LNCaP clone FGC (cell line): Measurements from ENCODE around the gene OR13J1.

ENCODE experiments used
- DNase-seq: peaks from one replicate; pipeline ENCODE4 v3.0.0-alpha.2; 2011; ENCODE audit warnings: low read depth
- H3K4me3 ChIP-seq: 2 replicates; pipeline ENCODE4 v1.5.1; 2011; ENCODE audit warnings: mild to moderate bottlenecking, low read depth, low read length, control low read depth
- CTCF ChIP-seq: IDR thresholded peaks from 2 replicates; pipeline ENCODE4 v1.5.1; 2012; ENCODE audit warnings: mild to moderate bottlenecking; ENCODE audit not compliant: control insufficient read depth, insufficient read depth; ENCODE audit errors: extremely low read depth

OR13J1 gene

DNA sequence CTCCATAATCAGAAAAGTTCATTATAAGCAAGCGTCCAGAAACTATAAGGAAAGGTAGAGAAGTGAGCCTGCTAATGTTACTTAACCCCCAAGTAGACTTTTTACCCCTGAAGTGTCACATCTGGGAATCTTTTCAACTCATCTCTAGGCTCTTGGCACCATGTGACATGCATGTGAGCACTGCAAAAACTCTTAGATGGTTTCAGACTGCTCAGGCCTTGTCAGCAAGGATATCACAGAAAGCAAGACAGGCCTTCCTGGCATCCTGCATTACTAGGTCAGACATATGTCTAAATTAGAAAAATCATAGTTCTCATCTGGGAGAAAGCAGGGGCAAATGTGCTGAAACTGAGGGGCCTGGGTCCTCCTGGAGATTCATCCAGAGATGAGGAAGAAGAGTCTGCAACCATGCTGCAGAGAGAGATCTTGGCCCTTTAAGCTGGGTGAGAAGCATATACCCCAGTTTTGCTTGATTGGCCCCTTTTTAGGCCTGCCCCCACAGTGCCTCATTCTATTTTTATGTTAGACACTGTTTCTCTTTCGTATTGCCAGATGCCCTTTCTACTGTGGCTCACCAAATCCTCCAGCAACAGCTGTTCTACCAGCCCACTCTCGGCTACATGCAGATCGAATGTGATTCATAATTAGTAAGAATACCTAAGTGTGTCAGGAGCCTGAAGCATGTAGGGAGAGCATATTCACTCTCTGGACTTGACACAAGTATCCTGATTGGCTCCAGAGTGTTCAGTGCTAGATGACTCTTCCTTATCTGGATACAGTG, 22.2 kb downstream of the OR13J1 start:
- no peak overlapping the region for H3K4me3 ChIP-seq
- TF ChIP-seq CTCF = no peak
- DNase-seq = no peak

DNA sequence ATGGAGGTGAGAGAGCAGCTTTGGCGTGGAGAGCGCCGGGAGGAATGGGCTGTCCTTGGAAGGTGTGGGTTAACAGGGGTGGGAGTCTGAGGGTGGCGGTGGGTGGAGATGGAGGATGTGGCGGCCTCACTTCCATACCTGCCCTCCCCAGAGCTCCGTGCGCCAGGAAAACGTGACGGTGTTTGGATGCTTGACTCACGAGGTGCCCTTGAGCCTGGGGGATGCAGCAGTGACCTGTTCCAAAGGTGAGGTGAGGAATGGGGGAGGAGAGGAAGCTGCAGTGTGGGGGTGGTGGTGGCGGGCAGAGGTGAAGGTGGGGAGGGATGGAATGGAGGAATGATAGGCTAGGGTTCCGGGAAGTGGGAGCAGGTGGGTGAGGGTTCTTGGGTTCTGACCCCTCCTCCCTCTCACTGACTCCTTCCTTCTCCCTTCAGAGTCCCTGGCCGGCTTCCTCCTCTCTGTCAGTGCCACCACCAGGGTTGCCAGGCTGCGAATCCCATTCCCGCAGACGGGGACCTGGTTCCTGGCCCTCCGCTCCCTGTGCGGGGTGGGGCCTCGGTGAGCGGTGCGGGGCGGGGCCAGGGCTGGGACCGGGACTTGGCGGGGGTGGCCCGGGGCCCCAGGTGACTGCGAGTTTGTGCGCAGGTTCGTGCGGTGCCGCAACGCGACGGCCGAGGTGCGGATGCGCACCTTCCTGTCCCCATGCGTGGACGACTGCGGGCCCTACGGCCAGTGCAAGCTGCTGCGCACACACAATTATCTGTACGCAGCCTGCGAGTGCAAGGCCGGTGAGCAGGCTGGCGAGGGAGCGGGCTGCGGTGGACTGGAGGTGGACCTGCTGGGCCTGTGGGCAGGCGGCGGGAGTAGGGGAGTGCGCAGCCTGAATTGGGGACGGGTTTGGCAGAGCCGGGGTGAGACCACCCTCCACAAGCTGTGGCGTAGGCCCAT, 24.1 kb downstream of the OR13J1 start:
- no peak for DNase-seq
- TF ChIP-seq CTCF = no peak

DNA sequence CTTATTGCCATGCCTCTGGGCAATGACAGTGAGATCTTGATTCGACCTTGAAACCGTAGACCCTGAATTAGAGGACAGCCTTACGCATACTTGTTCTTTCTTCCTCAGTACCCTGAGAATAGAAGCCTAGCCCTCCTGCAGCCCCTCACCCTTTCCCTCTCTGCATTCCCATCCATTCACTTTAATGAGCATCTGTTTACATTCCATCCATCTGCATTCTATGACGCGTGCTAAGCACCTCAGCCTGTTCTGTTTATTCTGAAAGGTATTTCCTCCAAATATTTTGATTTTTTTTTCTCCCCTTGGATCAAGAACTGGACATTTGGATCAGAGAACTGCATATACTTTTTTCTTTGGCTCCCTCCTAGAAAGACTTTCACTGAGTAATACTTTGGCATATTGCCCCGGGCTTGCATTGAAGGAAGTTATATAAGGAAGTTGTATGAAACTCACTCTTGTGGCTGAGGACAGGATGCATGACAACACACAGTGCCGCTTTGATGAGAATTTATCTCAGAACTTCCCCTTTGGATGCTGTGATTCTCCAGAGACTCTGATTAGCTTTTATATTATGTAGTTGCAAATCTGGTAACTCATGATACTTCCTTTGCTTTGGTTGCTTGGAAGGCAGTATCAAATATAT, 25.5 kb downstream of the OR13J1 start:
- H3K4me3 ChIP-seq = no peak overlapping the region
- no peak for TF ChIP-seq CTCF
- peak; percentile 80 for DNase-seq

More for the DNA sequence above, 24.1 kb downstream of the OR13J1 start:
- H3K4me3 ChIP-seq = no peak overlapping the region

DNA sequence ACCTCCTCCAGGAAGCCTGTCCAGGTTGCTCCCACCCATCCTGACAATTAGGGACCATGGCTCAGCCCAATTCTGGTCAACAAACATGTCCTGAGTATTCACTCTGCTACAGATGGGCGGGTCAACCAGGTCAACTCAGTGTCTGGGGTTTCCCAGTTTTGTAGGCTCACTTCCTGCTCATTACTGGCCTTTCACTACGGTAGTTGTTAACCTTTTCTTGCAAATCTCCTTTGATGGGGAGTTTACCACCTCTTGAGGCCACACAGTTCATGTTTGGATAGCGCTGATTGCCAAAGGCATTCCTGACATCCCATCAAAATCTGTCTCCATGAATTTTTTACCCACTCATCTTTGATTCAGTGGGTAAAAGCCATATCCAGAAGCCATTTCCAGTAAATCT, 27.4 kb downstream of the OR13J1 start:
- H3K4me3 ChIP-seq = no peak overlapping the region
- DNase-seq = no peak
- no peak for TF ChIP-seq CTCF

GRCh38 chr9:35842020-35842745, 28.0 kb downstream of the OR13J1 start:
- H3K4me3 ChIP-seq = no peak overlapping the region
- no peak for TF ChIP-seq CTCF
- no peak for DNase-seq

DNA sequence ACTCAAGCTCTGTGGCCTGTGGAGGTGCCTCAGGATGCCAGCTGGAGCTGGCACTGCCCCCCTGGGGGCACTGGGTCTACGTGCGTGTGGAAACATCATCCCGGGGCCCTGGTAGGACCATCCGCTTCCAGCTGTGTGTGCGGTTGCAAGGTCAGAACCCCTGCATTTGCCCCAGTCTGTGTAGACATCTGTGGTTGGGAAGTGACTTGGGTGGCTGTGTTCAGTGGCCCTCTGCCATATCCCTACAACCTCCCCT, 28.6 kb downstream of the OR13J1 start:
- DNase-seq = no peak
- H3K4me3 ChIP-seq = no peak overlapping the region
- no peak for TF ChIP-seq CTCF
